Left ventricle myocardium superior (tissue), 1 donor: Measurements from ENCODE around the gene TACC3. TPM values are rescaled to one million over a fixed set of nuclear protein-coding genes. Genes with fewer than 3 reads are reported as not detected.
A peak's percentile ranks its signal among the peaks of the same experiment; 100 is the strongest.

Source experiments
- ATAC-seq: fragments of 200-7000 bp; cut with Tn5 transposase; one replicate; pipeline ENCODE4 v1.9.1; 2020; ENCODE audit warnings: mild to moderate bottlenecking, moderate library complexity
- DNase-seq: peaks from one replicate; pipeline ENCODE4 v3.0.0-alpha.2; 2020
- intact Hi-C: fragments of 100-400 bp; cut with micrococcal nuclease; formaldehyde crosslinking; loops from one replicate; pipeline ENCODE4 v1.11.0; 2022
- total RNA-seq: library from RNA; stranded (reverse); fragmentation: NEBNext Ultra II Directional; extraction: Animal tissue kit (Norgen Biotek cat#: 25700); gene quantifications from one replicate; pipeline ENCODE4 v1.2.1, GENCODE V29; 2021
- donor health status: DM: no; HTN: yes; CAD: no; lungs with severe emphysema.

Gene TACC3
- total RNA-seq, 1 donor from 2014 or later = 6.4 TPM

DNA sequence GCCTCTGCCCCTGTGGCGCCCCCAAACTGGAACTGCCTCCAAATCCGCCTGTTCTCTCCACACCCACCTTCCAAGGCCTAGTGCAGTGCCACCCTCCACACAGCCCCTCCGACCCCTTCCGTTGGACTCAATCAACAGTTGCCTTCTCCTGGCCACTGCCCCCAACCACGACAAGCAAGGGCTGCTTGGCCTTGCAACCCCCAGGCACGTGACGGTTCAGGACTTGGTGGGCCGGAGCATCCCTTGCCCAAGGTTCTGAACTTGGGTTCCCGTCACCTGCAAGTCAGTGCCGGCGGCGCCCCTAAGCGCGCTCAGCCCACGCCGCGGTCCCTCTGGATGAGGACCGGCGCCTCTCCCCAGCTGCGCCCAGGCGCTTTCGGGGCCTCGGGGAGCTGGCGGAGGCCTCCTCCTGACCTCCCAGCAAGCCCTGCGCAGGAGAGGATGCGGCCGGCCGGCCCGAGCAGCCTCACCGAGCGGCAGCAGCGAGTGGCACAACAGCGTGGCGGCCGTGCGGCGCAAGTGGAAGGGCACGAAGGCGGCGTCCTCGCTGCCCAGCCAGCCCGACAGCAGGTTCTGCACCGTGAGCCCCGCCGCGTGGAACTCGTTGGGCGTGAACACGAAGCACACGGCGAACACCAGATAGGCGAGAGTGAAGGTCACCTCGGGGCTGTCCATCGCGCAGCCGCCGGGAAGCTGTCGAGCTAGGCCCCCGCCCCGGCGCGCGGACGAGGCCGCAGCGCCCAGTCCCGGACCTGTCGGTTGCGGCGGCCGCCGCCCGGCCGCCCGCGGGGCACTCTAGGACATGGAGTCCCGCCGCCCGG lies 948 bp upstream of the TACC3 start:
- ATAC-seq = peak; percentile 53
- intact Hi-C loops = no loop called here
- DNase-seq = peak; percentile 74

DNA sequence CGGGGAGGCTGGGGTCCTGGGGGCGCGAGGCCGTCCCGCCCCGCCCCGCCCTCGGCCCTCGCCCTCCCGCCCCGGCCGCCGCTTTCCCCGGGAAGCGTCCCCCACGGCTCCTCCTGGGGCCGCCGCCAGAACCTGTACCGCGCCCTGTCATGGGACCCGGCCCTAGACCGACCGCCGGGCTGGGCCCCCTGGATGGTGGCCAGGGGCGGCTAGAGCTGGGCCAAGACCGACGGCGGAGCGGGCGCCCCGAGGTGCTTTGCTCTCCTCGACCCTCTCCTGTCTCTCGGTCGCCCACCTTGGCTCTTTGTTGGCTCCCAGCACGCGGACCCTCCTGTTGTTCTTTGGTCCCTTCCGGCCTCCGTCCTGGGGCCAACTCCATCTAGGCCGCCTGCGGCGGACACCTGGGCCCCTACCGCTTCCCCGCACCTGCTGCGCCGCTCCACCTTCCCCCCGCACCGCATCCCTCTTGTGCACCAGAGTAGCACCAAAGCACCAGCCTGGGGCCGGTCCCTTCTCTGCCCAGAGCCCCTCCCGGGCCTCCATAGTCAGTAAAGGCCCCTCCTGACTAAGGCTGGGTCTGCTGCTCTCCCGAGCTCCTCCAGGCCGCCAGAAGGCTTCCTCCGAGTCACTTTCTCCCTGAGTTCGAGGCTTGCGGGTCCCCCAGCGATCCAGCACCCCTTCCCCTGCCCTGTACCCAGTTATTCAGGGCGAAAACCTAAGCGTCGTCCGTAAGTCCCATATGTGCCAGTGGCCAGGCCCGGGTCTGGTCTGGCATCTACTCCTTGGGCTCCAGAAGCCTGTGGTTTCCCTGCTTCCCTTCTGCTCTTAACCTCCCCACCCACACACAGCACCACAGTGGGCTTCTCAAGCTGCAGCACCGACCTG lies 587 bp downstream of the TACC3 start:
- intact Hi-C loops = no loop called here
- DNase-seq = peak; percentile 51

DNA sequence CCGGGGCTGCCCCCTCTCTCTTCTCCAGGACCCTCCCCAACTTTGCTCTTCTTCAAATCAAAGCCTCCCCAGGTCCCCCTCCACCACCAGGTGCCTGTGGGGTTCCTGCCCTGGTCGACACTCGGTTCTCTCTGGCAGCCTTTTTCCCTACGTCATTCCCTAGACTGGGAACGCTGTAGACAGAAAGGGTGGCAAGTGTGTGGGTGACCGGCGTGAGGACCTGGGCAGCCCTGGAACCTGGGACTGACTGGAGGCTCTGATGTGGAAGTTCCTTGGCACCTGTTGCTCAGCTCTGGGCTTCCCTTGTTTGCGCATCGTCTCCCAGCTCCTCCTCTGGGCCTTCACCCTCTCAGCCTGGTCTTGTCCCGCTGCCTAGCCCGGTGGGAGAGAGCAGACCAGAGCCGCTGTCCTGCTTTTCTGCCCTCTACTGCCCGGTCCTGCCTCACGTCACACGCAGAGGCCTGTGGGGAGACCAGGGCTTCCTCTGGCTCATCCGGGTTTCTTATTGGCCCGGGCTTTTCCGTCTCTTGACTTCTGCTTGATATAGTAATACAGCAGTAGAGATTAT lies 1.3 kb downstream of the TACC3 start:
- intact Hi-C loops = no loop called here
- no peak for ATAC-seq
- DNase-seq = no peak

More for the DNA sequence above, 587 bp downstream of the TACC3 start:
- ATAC-seq = no peak

DNA sequence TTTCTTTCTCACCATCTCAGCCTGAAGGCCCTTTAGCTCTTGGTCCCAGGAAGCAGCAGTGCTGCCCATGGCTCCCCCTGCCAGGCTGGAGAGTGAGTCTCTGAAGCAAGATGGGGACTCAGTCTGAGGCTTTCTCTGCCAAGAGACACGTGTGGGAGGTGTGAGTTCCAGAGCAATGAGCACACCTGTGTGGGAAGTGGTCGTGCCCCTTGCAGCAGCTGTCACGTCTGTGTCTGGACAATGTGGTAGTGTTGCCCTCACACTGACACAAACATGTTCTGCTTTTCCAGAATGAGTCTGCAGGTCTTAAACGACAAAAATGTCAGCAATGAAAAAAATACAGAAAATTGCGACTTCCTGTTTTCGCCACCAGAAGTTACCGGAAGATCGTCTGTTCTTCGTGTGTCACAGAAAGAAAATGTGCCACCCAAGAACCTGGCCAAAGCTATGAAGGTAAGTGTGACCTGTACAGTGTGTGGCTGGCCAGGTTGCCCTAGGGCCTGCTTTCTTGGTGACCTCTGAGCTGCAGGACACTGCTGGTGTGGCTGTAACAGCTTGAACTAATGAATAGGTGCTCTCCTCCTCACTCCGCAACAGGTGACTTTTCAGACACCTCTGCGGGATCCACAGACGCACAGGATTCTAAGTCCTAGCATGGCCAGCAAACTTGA lies 1.9 kb downstream of the TACC3 start:
- intact Hi-C loops = no loop called here
- no peak for DNase-seq

DNA sequence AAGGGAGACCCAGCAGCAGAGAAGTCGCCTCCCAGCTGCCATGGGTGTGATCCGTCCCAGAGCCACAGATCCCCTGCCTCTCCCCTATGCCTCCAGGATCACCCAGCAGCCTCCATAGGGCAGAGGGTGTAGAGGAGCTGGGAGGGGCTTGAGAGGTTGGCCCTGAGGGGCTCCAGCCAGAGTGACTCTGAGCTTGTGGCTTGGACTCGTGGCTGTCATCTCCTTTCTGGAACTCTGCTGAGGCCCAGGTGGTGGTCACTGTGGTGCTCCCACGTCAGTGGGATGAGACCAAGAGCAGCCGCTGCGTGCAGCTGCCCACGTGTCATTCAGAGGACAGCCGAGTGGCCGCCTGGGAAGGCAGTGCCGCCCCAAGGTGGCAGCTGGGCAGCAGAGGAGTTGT lies 4.2 kb downstream of the TACC3 start:
- intact Hi-C loops = no loop called here
- ATAC-seq (no peak), DNase-seq (no peak)

More for the DNA sequence above, 1.9 kb downstream of the TACC3 start:
- no peak for ATAC-seq

DNA sequence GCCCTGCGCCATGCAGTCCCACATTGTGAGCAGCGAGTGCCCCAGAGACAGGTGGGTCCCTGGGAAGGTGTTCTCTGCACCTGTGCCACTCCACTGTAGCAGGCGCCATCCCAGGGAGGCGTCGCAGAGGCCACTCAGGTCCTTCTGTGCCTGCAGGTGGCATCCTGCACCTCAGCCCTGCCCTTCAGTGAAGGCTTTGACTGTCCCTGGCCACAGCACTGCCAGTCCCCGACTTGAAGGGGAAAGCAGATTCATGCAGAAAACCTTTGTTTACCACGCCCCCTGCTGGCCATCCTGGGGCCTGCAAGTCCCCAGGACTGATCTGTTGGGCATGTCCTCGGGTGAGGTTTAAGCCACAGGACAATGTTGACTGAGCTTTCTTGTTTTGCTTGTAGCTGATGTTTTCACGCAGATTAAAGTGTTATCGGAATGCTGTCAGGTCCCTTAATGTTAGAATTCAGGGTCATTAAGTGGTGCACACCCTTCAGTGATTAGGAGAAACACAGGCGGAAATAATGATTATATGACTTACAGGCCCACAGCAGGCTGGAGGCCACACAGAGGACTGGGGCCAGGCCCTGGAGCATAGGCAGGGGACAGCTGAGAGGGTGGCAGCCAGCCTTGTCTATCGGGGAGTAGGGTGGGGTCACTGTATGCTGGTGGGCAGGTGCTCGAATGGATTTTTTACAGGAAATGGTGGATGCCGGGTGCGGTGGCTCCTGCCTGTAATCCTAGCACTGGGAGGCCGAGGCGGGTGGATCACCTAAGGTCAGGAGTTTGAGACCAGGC lies 5.0 kb downstream of the TACC3 start:
- intact Hi-C loops = no loop called here
- peak; percentile 62 for ATAC-seq
- DNase-seq = peak; percentile 94

DNA sequence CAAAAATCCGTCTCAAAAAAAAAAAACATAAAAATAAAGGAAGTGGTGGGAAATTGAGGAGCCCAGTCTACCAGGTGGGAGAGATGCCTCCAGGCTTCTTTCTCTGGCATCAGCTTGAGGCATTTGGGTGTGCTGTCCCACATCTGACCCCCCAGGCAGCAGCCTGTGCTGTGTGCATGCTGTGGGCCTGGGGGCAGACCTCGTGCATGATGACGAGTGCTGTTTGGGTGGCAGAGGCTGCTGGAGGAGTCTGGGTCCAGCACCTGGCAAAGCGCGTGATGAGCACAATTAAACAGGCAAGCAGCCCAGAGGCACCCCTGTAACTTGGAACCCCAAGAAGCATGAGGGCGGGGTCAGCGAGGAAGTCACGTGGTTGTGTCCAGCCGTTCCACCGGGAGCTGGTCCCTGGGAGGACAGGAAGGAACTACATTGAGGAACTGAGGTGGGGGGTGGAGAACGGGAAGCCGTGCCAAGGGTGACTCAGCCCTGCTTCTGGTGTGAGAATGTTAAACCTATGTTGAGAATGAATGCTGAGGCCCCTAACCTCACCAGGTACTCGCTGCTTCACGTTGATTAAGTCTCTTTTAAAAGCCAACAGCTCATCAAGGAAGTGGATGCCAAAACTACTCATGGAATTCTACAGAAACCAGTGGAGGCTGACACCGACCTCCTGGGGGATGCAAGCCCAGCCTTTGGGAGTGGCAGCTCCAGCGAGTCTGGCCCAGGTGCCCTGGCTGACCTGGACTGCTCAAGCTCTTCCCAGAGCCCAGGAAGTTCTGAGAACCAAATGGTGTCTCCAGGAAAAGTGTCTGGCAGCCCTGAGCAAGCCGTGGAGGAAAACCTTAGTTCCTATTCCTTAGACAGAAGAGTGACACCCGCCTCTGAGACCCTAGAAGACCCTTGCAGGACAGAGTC lies 6.1 kb downstream of the TACC3 start:
- ATAC-seq = peak; percentile 72
- DNase-seq = peak; percentile 78
- intact Hi-C loops = no loop called here

DNA sequence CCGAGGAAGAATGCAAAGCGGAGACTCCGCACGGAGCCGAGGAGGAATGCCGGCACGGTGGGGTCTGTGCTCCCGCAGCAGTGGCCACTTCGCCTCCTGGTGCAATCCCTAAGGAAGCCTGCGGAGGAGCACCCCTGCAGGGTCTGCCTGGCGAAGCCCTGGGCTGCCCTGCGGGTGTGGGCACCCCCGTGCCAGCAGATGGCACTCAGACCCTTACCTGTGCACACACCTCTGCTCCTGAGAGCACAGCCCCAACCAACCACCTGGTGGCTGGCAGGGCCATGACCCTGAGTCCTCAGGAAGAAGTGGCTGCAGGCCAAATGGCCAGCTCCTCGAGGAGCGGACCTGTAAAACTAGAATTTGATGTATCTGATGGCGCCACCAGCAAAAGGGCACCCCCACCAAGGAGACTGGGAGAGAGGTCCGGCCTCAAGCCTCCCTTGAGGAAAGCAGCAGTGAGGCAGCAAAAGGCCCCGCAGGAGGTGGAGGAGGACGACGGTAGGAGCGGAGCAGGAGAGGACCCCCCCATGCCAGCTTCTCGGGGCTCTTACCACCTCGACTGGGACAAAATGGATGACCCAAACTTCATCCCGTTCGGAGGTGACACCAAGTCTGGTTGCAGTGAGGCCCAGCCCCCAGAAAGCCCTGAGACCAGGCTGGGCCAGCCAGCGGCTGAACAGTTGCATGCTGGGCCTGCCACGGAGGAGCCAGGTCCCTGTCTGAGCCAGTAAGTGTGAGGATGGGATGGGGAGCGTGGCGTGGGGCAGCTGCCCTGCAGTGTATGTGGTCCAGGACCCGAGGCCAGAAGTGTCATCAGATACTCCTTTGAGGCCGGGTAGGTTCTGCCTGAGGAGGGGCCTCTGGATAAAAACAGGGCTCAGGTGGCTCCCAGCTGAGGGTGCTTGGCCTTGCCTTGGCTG lies 7.0 kb downstream of the TACC3 start:
- ATAC-seq (no peak), DNase-seq (no peak)
- intact Hi-C loops = no loop called here

DNA sequence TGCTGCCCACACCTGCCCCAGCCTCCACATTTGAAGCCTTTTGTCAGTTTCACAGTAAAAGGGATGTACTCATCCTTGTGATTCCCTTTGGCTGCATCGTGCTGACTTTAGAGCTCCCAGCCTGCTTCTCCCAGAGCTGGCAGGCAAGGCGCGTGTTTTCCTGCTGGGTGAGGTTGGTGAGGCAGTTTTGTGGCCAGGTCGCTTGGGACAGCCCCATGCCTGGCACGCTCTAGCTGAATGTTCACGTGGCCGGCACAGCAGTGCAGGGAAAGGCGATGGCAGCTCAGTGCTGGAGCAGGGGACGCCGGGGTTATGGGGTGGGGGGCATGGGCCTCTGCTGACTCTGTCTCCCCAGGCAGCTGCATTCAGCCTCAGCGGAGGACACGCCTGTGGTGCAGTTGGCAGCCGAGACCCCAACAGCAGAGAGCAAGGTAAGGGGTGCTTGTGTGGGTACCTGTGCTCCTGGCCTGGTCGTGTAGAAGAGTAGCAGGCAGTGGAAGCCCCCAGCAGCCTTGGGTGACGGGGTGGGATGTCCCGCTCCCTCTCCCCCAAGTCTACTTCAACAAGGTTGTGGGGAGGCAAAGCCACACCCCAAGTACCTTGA lies 9.3 kb downstream of the TACC3 start:
- no peak for DNase-seq

DNA sequence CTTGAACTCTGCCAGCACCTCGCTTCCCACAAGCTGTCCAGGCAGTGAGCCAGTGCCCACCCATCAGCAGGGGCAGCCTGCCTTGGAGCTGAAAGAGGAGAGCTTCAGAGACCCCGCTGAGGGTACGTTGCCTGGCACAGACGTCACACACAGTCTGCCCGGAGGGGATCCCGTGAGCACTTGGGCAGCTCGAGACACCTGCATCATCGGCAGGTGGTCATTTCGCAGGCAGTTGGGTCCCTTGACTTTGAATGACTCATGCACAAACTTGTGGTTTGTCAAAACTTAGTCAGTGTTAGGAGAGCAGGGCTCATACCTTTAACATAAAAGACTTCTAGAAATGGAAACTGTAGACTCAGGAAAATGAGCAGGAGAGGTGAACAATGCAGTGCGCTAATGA lies 9.9 kb downstream of the TACC3 start:
- DNase-seq (no peak), ATAC-seq (no peak)
- intact Hi-C loops = no loop called here

More for the DNA sequence above, 9.3 kb downstream of the TACC3 start:
- ATAC-seq = no peak
- intact Hi-C loops = no loop called here

DNA sequence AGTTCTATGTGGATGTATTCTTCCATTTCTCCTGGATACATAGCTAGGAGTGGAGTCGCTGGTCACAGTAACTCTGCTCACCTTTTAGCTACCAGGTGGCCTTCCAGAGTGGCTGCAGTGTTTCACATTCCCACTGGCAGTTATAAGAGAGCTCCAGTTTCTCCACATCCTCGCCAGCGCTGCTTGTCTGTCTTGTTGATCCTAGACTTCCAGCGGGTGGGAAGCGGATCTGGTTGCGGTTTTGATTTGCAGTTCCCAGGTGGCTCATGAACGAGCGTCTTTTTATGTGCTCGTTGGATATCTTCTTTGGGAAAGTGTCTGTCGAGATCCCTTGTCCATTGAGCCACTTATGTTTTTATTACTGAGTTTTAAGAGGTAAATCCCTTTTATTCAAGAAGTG lies 11.6 kb downstream of the TACC3 start:
- DNase-seq = no peak
- intact Hi-C loops = no loop called here
- ATAC-seq = no peak

DNA sequence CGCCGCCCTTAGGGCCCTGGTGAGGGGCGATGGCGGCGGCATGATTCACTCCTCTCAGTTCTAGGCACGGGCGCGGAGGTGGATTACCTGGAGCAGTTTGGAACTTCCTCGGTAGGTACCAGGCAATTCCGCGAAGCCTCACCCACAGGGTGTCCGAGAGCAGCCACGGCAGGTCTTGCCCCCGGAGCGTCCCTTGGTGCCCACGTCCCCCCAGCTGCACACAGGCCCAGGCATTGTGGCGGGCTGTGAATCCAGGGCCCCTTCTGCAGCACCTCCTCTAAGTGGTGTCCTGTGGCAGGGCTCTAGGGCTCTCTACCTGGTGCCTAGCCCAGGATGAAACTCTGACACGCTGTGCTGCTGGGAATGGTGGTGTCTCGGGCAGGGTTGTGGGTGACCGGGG lies 13.9 kb downstream of the TACC3 start:
- no peak for DNase-seq
- intact Hi-C loops = no loop called here
- ATAC-seq = no peak

DNA sequence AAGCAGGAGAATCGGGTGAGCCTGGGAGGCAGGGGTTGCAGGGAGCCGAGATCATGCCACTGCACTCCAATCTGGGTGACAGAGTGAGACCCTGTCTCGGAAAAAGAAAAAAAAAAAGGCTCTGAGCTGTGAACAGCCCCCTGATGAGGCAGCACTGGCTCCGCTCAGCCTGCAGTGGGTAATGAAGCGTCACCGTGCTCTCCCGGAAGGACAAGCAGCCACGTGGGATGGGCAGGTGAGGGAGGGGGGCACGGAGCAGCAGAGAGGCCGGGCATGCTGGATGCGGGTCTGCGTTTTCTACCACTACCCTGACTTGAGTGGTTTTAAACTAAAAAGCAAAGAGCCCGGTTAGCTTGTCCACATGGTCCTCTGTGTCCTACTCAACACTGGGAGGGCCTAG lies 15.5 kb downstream of the TACC3 start:
- DNase-seq (no peak), ATAC-seq (no peak)
- intact Hi-C loops = no loop called here

DNA sequence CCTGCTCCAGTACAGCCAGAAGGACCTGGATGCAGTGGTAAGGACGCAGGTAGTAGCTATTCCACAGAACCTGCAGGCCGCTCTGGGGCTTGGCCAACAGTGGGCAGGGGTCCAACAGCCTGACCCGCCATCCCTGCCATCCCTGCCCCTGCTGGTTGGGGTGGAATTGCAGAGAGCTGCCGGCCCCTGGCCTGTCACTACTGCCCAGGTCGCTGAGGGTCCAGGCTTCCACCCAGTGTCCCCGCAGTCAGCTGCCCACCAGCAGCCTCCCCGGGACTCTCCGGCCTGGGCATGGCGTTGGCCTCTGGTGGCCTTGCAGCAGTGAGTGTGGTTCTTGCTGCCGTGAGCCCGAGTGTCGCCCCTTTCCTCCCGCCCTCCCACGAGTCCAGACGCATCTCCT lies 16.3 kb downstream of the TACC3 start:
- no peak for ATAC-seq

DNA sequence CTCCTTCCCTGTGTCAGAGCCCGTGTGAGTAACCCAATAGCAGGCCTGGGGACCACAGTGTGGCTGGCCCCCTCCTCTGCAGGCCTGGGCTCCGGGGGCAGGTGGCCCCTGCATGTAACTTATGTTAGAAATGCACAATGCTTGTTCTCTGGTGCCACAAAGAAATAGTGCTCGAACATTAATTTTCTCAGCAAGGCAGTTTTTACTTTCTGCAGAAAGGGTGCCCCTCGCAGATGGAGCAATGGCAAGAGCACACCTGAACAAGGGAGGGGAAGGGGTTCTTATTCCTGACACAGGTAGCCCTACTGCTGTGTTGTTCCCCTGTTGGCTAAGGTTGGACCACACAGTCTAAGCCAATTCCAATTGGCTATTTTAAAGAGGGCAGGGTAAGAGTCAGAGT lies 17.1 kb downstream of the TACC3 start:
- intact Hi-C loops = no loop called here
- DNase-seq = no peak
- ATAC-seq = no peak

More for the DNA sequence above, 16.3 kb downstream of the TACC3 start:
- intact Hi-C loops = no loop called here
- DNase-seq = no peak

DNA sequence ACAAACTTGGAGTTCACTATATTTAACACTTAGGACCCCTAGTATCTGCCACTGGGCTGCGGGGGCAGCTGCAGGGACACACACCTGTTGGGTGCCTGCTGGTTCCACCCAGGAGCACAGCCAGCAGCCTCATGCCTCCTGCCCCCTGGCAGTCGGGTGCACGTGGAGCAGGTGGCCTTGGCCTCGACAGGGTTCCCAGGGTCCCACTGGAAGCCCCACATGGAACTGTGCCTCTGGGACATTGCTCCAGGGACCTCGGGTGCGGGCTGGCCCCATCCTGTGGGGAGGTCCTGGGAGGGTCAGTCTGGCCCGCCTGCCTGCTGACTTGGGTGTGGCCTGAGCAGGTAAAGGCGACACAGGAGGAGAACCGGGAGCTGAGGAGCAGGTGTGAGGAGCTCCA lies 18.0 kb downstream of the TACC3 start:
- DNase-seq (no peak), ATAC-seq (no peak)
- intact Hi-C loops = no loop called here
